ENCODE results near the gene RASSF5. TPM values are rescaled to one million over a fixed set of nuclear protein-coding genes. Genes with fewer than 3 reads are reported as not detected.

RASSF5 gene
- total RNA-seq, 2 donors from 2014 or later, result 9.9 to 17.5 TPM

DNA sequence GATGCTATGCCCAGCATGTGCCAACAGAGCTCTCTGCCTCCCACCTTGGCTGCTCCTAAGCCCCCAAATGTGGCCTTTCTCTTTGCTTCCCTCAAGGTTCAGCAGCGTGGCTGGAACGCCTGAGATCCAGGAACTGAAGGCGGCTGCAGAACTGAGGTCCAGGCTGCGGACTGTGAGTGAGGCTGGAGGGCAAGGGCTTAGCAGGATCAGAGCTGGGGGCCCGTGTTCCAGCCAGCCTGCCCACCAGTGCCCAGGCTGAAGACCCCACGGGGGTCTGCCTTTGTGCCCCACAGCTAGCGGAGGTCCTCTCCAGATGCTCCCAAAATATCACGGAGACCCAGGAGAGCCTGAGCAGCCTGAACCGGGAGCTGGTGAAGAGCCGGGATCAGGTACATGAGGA lies 22.4 kb upstream of the RASSF5 start:
- peaks cover 0 to 11% of the 10 kb centered on the region in 2 donors for H3K4me1 ChIP-seq
- DNase-seq (ENCODE audit: low spot score), result no peak

GRCh38 chr1:206486995-206487788 lies 20.1 kb upstream of the RASSF5 start:
- no peaks in the 10 kb centered on the region for H3K36me3 ChIP-seq
- DNase-seq (ENCODE audit: low spot score), result no peak
- peak overlapping the region in 1 of 2 donors; percentile 47 for H3K27ac ChIP-seq

More for the DNA sequence above, 22.4 kb upstream of the RASSF5 start:
- Histone ChIP-seq H3K9me3 (no peaks in the 10 kb centered on the region), H3K27me3 (no peaks in the 10 kb centered on the region), H3K27ac (no peak overlapping the region), H3K4me3 (no peak overlapping the region), H3K36me3 (no peaks in the 10 kb centered on the region)
- TF ChIP-seq, protein P1, sequence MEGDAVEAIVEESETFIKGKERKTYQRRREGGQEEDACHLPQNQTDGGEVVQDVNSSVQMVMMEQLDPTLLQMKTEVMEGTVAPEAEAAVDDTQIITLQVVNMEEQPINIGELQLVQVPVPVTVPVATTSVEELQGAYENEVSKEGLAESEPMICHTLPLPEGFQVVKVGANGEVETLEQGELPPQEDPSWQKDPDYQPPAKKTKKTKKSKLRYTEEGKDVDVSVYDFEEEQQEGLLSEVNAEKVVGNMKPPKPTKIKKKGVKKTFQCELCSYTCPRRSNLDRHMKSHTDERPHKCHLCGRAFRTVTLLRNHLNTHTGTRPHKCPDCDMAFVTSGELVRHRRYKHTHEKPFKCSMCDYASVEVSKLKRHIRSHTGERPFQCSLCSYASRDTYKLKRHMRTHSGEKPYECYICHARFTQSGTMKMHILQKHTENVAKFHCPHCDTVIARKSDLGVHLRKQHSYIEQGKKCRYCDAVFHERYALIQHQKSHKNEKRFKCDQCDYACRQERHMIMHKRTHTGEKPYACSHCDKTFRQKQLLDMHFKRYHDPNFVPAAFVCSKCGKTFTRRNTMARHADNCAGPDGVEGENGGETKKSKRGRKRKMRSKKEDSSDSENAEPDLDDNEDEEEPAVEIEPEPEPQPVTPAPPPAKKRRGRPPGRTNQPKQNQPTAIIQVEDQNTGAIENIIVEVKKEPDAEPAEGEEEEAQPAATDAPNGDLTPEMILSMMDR (IDR thresholded peaks at IDR 0.05), result no peak

DNA sequence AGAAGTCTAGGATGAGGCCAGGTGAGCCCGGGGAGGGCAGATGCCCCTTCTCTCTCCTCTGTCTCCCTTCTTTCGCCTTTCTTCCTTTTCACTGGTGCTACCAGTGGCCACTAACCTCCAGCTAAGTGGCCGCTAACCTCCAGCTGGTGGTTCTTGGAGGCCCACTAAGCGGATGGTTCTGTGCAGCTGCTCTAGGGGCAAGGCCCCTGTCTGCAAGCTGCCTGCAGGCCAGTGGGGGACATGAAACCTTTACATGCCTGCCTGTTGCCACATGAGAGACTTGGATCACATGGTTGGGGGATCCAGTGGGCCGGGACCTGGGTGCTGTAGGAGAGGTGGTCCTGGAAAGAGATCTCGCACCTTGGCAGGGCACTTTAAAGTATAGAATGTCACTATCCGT lies 19.4 kb upstream of the RASSF5 start:
- Histone ChIP-seq H3K4me1 (peaks cover 0 to 15% of the 10 kb centered on the region in 2 donors), H3K27me3 (no peaks in the 10 kb centered on the region), H3K4me3 (no peak overlapping the region), H3K27ac (no peak overlapping the region), H3K36me3 (no peaks in the 10 kb centered on the region), H3K9me3 (no peaks in the 10 kb centered on the region)
- TF ChIP-seq, protein P1 (IDR thresholded peaks at IDR 0.05), result no peak
- no peak for DNase-seq (ENCODE audit: low spot score)

More at GRCh38 chr1:206486995-206487788, 20.1 kb upstream of the RASSF5 start:
- H3K4me1 ChIP-seq, result peaks cover 0 to 15% of the 10 kb centered on the region in 2 donors
- TF ChIP-seq, protein P1 (IDR thresholded peaks at IDR 0.05), result no peak
- no peaks in the 10 kb centered on the region for H3K9me3 ChIP-seq
- no peak overlapping the region for H3K4me3 ChIP-seq
- H3K27me3 ChIP-seq, result no peaks in the 10 kb centered on the region

DNA sequence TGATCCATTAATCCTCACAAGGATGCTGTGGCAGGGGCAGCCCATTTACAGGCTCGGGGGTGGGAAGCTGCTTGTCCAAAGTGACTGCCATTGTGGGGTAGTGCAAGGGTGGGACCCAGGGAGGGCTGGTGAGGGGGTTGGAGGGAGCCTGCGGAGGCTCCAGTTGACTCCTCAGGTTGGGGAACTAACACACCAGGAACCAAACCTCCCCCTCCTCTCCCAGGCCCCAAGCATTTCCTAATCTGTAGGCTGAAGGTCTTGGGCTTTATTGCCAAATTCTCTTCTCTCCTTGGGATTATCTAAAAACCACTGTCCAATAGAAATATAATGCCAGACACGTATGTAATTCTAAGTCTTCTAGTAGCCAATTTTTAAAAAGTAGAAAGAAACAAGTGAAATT lies 18.9 kb upstream of the RASSF5 start:
- no peaks in the 10 kb centered on the region for H3K36me3 ChIP-seq

DNA sequence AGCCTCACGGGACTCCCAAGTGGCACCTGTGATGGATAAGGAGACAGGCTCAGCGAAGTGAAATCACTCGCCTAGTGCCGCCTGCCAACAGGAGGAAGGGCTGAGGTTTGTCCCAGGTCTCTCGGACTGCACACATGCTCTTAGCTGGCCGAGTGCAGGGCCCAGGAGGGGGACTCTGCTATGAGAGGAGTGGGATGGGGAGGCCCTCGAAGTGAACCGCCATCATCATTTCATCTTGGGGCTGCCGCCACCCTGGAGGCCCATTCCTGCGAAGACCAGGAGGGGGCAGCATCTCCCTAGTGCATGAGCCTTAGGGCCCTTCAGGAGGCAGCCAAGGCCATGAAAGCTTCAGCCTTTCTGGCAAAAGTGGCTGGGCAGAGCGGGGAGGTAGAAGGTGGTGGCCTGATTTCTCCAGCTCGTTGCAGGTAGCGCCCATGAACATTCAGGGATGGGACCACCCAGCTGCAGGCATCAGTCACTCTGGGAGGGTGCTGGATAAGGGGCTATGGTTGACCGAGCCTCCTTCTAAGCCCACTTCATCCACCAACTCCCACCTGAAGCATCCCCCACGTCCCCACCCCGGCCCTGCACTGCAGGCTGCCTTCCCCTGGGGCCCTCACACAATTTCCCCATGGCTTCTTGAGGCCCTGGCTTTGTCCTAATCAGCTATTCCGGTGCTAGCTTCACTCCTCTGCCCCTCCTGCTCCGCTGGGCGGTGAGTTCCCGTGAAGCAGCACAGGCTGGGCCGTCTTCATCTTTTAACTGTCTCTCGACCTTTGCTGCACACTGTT lies 17.2 kb upstream of the RASSF5 start:
- no peak overlapping the region for H3K27ac ChIP-seq
- no peaks in the 10 kb centered on the region for H3K27me3 ChIP-seq
- peaks cover 0 to 21% of the 10 kb centered on the region in 2 donors for H3K4me1 ChIP-seq
- TF ChIP-seq, protein P1 (IDR thresholded peaks at IDR 0.05), result peak; percentile 97 to 99
- no peak overlapping the region for H3K4me3 ChIP-seq
- H3K36me3 ChIP-seq, result no peaks in the 10 kb centered on the region
- peak; percentile 77 for DNase-seq (ENCODE audit: low spot score)
- no peaks in the 10 kb centered on the region for H3K9me3 ChIP-seq

More for the DNA sequence above, 18.9 kb upstream of the RASSF5 start:
- no peaks in the 10 kb centered on the region for H3K9me3 ChIP-seq
- H3K4me3 ChIP-seq, result no peak overlapping the region
- peaks cover 0 to 15% of the 10 kb centered on the region in 2 donors for H3K4me1 ChIP-seq
- H3K27me3 ChIP-seq, result no peaks in the 10 kb centered on the region
- DNase-seq (ENCODE audit: low spot score), result no peak
- H3K27ac ChIP-seq, result no peak overlapping the region
- TF ChIP-seq, protein P1 (IDR thresholded peaks at IDR 0.05), result no peak

All from right atrium auricular region (tissue), 2 donors.